Kasumi-1 (cell line): ENCODE results near the gene MMAB.

Source experiments
- DNase-seq, 2 experiments: peaks; one replicate each; lab custom pipeline; 2025; lab: John Stamatoyannopoulos, UW

MMAB gene

GRCh38 chr12:109559200-109559505 is 14.2 kb downstream of the MMAB start:
- DNase-seq: no peak

DNA sequence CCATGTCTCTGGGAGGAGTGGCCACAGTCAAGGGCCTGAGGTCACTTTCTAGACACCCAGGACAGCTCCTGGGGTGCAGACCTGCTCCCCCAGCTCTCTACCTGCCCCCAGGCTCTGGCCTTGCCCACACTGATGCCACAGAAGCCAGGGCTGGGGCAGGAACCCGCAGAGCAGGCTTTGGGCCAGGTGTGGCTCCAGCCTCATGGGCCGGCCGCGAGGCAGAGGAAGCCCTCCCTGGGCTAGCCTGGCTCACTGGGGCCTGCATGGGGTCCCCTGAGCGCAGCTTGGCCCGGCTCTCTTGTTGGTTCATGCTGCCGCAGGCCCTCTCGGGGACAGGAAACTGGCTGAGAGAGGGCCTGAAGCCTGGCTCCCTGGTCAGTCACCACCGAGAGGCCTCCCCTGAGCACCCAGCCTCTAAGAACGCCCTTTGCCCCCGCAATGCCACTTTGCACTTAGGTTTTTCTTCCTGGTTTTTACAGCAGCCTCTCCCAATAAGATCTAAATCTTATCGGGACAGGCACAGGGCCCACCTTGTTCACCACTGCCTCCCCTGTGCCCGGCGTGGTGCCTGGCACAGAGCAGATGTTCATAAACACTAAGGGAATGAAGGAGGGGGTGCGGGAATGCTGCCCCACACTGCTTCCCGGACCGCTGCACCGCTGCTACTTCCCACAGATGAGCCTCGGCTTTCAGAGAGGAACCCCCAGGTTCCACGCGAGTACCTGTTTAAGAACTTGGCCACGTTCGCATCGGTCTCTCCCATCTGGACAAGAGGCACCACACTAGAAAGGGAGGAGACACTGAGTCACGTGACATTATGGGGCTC is 14.7 kb downstream of the MMAB start:
- no peak for DNase-seq

DNA sequence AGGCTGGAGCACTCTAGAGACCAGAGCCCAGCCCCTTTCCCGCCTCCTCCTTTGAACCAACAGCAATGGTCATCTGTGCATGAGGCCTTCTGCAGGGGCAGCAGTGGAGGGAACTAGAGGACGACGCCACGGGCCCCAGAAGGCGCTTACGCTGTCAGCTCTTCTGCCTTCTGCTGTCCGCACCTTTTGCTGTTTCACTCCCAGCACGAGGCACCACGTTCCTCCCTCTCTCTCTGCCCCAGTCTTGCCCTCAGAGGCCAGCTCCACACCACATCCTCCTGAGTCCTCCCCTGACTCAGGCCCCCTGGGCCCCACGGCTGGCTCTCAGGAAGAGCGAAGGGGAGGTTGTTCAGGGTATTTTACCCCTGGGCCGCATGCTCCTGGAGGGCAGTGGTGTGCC is 15.5 kb downstream of the MMAB start:
- no peak for DNase-seq

DNA sequence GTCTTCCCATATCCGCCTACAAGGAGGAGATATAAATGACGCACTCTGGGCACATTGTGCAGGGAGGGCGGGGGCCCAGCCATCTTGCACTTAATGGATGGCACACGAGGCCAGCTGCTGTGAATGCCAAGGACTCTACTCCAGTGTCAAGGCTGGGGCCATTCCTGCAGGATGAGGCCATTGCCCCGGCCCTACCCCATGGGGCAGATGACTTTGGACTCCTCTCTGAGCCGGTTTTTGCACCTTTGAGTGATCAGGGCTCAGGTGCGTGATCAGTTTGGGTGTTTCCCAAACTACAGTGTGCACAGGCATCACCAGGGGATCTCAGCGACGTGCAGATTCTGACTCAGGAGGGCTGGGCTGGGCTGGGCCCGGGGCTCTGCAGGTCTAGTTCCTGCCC is 16.1 kb downstream of the MMAB start:
- DNase-seq: no peak

DNA sequence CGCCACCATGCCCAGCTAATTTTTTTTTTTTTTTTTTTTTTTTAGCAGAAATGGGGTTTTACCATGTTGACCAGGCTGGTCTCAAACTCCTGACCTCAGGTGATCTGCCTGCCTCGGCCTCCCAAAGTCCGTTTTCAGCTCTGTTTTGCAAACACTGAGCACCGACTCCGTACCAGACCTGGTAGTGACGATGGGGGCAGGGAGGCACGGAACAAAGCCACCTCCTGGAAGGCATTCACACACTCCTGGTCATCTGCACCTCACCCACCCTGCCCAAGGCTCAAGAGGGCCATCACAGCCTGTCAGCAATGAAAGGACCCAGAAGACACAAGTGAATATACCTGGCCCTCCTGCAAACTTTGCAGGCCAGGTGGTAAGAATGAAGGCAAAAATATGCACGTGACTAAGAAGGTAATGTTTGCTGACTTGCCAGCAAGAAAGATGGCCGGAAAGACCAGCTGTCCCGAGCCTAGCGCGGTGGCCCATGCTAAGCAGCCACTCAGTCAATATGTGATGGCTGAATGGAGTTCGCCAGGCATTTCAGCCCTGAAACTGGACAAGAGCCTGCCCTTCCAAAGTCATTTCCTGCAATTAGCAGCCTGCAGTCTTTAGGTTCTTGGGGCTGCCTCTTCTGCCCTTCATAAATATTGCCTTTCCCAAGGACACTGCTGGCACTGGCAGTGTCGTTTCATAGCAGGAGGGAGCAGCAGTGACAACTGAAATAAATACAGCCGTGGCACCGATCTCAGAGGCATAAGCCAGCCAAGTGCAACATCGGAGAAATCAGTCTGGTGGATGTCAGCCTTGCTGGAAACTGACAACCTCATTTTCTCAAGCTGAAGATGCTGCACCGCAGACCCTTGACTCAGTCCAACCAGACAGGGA is 17.6 kb downstream of the MMAB start:
- no peak for DNase-seq

DNA sequence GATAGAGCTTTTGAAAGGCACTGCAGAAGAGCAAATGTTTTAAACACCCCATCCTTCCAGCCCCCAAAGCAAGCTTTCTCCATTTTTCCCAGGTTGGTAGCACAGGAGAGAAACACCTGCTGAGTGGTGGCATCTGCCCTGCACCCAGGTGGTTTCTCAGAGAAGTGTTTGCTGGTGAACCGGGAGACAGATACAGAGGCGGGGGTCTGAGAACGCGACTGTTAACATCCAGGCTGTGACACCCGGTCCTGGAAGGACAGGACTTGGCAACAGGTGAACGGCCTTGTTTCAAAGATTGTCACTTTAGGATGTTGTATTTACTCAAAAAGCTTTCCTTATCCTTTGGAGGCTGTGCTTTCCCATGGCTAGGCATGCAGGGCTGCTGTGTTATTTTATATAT is 18.5 kb downstream of the MMAB start:
- DNase-seq: no peak

DNA sequence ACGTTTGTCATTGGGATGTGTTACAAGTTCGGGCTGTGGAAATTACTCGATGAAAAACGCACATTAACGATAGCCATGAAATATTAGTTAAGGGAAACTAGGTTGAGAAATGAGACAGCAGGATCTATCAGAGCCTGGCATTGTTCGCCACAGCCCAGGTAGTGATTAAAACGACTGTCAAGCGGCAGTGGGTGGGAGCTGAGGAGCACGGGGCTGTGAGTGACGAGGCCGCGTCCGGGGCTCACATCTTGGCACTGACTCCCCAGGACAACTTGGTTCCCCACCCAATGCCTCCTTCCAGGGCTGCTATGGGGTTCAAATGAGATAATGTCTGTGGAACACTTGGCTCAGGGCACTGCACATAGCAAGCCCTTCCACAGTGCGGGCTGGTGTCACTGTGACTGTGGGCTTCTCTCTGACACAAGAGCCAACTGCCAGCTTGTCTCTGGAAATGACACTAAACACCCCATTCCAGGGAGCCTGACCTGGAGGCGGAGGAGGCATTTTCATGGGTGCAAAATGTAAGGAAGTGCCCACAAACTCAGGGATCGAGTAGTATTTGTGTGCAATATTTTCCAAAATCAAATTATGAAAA is 19.3 kb downstream of the MMAB start:
- DNase-seq: no peak

DNA sequence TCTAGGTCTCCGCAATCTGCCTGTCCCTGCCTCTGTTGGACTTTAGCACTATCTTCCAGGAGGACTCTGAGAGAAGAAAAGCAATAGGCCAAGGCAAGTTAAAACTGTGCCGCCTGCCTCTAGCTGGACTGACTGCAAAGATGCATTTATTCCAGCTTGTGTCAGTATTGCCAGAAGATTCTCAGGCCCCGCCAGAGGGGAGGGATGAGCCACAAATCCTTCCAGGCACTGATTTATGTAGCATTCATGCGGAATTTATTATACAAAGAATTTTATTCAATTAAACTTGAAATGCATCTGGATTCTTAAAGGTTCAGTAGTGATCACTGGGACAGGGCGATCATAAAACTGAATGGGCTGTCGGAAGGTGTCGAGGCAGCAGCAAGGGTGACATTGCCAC is 19.8 kb downstream of the MMAB start:
- no peak for DNase-seq

- no peak for DNase-seq
Measured at GRCh38 chr12:109552971-109553370, 20.3 kb downstream of the MMAB start.

- no peak for DNase-seq
Measured at GRCh38 chr12:109551108-109551507, 22.2 kb downstream of the MMAB start.

DNA sequence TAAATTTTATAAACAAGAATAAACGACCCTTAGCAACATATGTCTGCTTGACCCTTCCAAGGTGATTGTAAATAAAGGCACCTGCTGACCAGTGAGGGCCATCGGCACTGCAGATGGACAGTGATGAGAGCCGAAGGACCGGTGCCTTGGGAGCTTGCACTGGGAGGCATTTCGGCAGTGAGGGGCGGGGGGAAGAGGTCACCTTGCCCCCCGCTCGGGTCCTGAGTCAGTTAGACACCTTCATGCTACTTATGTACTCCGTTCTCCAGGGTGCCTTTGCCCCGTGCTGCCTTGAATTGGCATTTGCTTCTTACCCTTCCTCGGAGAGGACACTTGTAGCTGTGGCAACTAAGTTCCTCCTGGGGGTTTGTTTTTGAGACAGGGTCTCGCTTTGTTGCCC is 23.0 kb downstream of the MMAB start:
- DNase-seq: no peak

- no peak for DNase-seq
Measured at GRCh38 chr12:109549613-109550270, 23.6 kb downstream of the MMAB start.

DNA sequence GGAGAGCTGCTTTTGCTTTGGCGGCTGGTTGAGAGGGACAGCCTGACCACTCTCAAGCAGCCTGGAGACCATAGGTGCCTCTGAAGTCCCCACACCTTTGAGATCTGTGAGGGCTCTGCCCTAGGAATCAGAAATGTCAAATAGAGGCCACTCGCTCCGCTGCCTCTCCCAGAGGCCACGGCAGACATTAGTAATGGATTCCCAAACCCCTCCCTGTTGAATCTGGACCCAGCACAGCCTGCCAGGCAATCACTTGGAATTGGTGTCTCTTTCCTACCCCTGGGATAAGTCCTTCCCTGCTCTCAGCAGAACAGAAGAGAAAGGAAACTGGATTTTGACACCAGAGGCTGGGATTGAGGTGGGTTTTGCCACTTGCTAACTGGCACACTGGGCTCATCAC is 25.0 kb downstream of the MMAB start:
- no peak for DNase-seq

- no peak for DNase-seq
Measured at GRCh38 chr12:109547286-109547685, 26.0 kb downstream of the MMAB start.

DNA sequence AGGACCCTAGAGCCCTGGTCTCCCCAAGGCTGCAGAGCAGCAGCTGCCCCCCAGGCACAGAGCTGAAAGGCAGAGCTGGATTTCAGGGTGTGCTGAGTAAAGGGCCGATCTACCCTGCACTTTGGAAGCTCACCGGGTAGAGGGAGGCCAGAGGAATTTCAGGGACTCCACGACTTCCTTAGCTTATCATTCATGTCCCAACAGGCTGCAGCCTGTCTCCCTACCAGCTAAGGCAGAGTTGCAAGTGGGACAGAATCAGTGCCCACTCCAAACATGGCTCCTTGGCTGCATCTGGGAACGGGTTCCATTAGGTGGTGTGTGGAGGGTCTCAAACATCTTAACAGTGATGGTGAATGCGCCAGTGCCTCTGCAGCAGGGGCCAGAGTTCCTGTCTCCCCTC is 27.5 kb downstream of the MMAB start:
- no peak for DNase-seq

GRCh38 chr12:109544955-109545531 is 28.3 kb downstream of the MMAB start:
- DNase-seq: no peak

- no peak for DNase-seq
Measured at GRCh38 chr12:109542876-109543275, 30.4 kb downstream of the MMAB start.

DNA sequence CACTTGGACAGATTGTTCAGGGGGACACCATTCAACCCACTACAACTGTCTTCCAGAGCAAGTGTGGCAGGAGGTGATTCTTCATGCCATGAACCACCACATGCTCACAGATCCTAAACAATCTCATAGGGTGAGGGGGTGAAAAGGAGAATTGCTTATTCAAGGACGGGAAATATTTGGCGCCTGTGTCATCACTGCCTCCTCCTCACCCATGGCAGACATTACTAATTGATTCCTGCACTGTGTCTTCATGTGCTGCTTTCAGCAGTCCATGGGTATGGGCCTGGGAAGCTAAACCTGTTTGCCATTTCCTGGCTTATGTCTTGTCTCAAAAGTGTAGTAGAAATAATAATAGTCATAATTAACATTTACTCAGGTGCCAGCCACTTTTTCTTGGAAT is 31.3 kb downstream of the MMAB start:
- no peak for DNase-seq

DNA sequence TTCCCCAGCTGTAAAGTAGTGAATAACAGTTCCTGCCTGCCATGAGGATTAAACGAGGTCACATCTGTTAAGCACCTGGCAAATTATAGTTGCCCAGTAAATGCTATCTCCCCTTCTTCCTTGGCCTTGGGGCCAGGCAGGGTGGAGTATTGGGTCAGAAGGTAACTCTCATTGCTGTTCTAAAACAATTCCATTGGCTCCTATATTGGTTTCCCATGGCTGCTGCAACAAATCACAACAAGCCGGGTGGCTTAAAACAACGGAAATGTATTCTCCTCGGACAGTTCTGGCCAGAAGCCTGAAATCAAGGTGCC is 31.9 kb downstream of the MMAB start:
- DNase-seq: no peak

DNA sequence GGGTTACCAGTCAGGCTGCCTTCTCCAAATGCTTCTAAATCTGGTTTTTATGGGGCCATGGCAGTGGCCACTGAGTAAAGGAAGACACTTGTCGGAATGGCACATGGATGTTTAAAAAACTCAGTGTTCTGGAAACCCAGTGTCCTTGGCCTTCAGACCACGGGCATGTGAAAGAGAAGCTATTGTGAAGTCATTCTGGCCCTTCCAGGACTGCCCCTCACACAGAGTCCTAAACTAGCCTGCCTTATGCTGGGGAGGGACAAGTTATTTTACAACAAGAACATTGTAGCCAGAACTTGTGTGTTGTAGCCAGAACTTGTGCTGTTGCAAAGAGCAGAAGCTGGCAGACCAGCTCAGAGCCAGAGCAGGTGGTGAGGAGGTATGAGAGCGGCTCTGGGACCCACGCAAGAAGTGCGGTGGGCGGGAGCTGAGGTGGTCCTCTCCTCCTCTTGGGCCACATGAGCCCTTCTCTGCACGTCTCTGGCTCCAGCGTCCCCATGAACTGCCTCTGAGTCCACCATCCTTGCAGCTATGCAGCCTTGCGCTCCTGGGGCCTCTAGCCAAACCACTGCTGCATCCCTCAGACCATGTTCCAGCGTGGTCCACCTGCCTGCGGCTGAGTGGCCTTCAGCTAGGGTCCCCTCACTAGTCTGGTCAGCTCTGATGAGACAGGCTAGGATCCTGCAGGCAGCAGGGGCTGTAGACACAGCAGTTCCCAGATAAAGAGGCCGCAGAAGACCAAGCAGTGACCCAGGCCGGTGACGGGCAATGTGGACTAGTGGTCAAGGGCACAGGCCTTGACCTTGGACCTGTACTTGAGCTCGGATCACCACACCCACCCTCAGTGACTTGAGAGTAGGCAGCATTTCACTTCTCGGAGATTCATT is 32.5 kb downstream of the MMAB start:
- DNase-seq: no peak

GRCh38 chr12:109539508-109539907 is 33.8 kb downstream of the MMAB start:
- DNase-seq: no peak
